SU-DHL-6 (cell line): ENCODE measurements around the gene EXOC4.

Experiments
- EZH2phosphoT487 ChIP-seq: fragments of 200-600 bp; sonication (generic), shearing (Covaris generic); conservative IDR thresholded peaks from 2 replicates; pipeline ENCODE4 v1.6.1; 2018; ENCODE audit warnings: mild to moderate bottlenecking, antibody characterized with exemption, low read length, moderate library complexity, mixed read lengths
- TF ChIP-seq, protein P1 (sequence below): fragments of 200-600 bp; sonication (generic); IDR thresholded peaks from one replicate; pipeline ENCODE4 v1.5.1; 2017; ENCODE audit warnings: antibody characterized with exemption, mild to moderate bottlenecking, low read length, moderate library complexity; ENCODE audit not compliant: insufficient read depth, poor library complexity, severe bottlenecking

GRCh38 chr7:133702078-133702477 lies 449.2 kb downstream of the EXOC4 start:
- TF ChIP-seq, protein P1, sequence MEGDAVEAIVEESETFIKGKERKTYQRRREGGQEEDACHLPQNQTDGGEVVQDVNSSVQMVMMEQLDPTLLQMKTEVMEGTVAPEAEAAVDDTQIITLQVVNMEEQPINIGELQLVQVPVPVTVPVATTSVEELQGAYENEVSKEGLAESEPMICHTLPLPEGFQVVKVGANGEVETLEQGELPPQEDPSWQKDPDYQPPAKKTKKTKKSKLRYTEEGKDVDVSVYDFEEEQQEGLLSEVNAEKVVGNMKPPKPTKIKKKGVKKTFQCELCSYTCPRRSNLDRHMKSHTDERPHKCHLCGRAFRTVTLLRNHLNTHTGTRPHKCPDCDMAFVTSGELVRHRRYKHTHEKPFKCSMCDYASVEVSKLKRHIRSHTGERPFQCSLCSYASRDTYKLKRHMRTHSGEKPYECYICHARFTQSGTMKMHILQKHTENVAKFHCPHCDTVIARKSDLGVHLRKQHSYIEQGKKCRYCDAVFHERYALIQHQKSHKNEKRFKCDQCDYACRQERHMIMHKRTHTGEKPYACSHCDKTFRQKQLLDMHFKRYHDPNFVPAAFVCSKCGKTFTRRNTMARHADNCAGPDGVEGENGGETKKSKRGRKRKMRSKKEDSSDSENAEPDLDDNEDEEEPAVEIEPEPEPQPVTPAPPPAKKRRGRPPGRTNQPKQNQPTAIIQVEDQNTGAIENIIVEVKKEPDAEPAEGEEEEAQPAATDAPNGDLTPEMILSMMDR: no peak
- TF ChIP-seq EZH2phosphoT487: no peak
